GM19397 (cell line): ENCODE data around the gene EXOC6B.
A peak's percentile ranks its signal among the peaks of the same experiment; 100 is the strongest.

ENCODE experiments used
- ATAC-seq: cut with Tn5 transposase; IDR thresholded peaks from one replicate; pipeline ENCODE4 v1.9.1; 2021; ENCODE audit warnings: mild to moderate bottlenecking, moderate library complexity; ENCODE audit not compliant: unreplicated experiment

The EXOC6B gene

GRCh38 chr2:72141032-72141645, 684.7 kb downstream of the EXOC6B start:
- no peak for ATAC-seq

- ATAC-seq = no peak
Observed at GRCh38 chr2:72140621-72140960, 685.2 kb downstream of the EXOC6B start.

- no peak for ATAC-seq
Observed at GRCh38 chr2:72139874-72140620, 685.8 kb downstream of the EXOC6B start.

GRCh38 chr2:72139471-72139873, 686.4 kb downstream of the EXOC6B start:
- no peak for ATAC-seq

GRCh38 chr2:72138921-72139381, 686.9 kb downstream of the EXOC6B start:
- ATAC-seq = no peak

- no peak for ATAC-seq
Observed at GRCh38 chr2:72138011-72138881, 687.6 kb downstream of the EXOC6B start.

GRCh38 chr2:72137498-72138010, 688.3 kb downstream of the EXOC6B start:
- peak; percentile 86 for ATAC-seq

- peak; percentile 7 for ATAC-seq
Observed at GRCh38 chr2:72136933-72137497, 688.8 kb downstream of the EXOC6B start.

- ATAC-seq = no peak
Observed at GRCh38 chr2:72136331-72136730, 689.5 kb downstream of the EXOC6B start.

GRCh38 chr2:72135921-72136320, 689.9 kb downstream of the EXOC6B start:
- ATAC-seq = no peak

- ATAC-seq = no peak
Observed at GRCh38 chr2:72134997-72135800, 690.6 kb downstream of the EXOC6B start.

GRCh38 chr2:72134408-72134996, 691.3 kb downstream of the EXOC6B start:
- ATAC-seq = no peak

GRCh38 chr2:72133721-72134407, 692.0 kb downstream of the EXOC6B start:
- no peak for ATAC-seq

GRCh38 chr2:72132981-72133720, 692.7 kb downstream of the EXOC6B start:
- no peak for ATAC-seq

- ATAC-seq = no peak
Observed at GRCh38 chr2:72131916-72132841, 693.7 kb downstream of the EXOC6B start.

GRCh38 chr2:72131371-72131891, 694.4 kb downstream of the EXOC6B start:
- no peak for ATAC-seq

- no peak for ATAC-seq
Observed at GRCh38 chr2:72130659-72131360, 695.0 kb downstream of the EXOC6B start.
